IPS-15b (cell line): Measurements from ENCODE around the gene ARF5.

Experiments
- H3K27me3 ChIP-seq: one replicate; pipeline ENCODE4 v1.6.1; 2013; ENCODE audit warnings: low read length; ENCODE audit not compliant: control insufficient read depth, insufficient read depth
- H3K36me3 ChIP-seq: one replicate; pipeline ENCODE4 v1.6.1; 2013; ENCODE audit warnings: low read length; ENCODE audit not compliant: control insufficient read depth, insufficient read depth
- H3K4me1 ChIP-seq: one replicate; pipeline ENCODE4 v1.6.1; 2013; ENCODE audit warnings: mild to moderate bottlenecking, low read length; ENCODE audit not compliant: control insufficient read depth, insufficient read depth
- H3K4me3 ChIP-seq: one replicate; pipeline ENCODE4 v1.5.1; 2013; ENCODE audit warnings: low read depth, low read length
- H3K9ac ChIP-seq: one replicate; pipeline ENCODE4 v1.6.1; 2013; ENCODE audit warnings: low read depth, mild to moderate bottlenecking, low read length
- H3K9me3 ChIP-seq: one replicate; pipeline ENCODE4 v1.6.1; 2013; ENCODE audit warnings: mild to moderate bottlenecking, low read length; ENCODE audit not compliant: control insufficient read depth, insufficient read depth

ARF5 gene

GRCh38 chr7:127619681-127620405, 31.6 kb downstream of the ARF5 start:
- Histone ChIP-seq H3K9ac (peak overlapping the region; percentile 54), H3K4me3 (peak overlapping the region; percentile 79), H3K36me3 (no peaks in the 10 kb centered on the region), H3K27me3 (peaks cover 59% of the 10 kb centered on the region), H3K4me1 (peaks cover 4% of the 10 kb centered on the region), H3K9me3 (no peaks in the 10 kb centered on the region)

DNA sequence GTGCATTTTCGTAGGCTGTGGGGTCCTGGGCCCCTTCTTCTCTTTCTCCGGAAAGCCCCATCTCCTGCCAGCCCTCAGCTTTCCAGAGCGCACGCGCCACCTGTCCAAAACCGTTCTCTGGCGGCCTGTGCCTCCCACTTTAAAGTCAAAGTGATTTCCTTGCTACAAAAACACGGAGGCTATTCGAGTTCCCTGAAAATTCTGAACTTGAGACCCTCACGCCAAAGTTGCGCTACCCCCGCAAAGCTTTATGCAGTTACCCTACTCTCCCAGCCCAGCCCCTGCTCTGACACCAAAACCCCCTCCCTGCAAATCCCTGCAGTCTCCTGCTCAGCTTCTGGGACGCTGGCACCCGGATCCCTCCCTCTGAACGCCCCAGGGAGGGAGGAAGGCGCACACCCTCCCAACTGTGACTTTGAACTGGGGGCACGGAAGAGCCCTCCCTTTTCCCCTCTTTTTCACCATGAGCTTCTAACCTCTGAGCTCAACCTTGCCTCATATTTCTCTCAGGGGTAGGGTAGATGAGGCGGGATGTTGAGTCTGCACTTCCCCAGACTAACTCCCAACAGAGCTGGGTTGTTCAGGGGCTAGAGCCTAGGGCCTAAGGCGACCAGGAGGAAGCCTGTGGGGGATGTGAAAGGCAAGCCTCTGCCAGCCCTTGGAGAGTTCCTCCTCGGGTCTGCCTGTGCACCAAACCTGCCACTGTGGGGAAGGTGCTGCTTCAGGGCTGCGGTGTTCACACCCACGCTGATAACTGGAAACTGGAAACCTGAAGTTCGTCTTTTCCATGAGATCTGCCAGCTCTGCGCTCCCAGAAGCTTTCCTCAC, 32.4 kb downstream of the ARF5 start:
- H3K36me3 ChIP-seq: no peaks in the 10 kb centered on the region
- peak overlapping the region; percentile 79 for H3K4me3 ChIP-seq
- peak overlapping the region; percentile 42 for H3K9ac ChIP-seq
- peaks cover 57% of the 10 kb centered on the region for H3K27me3 ChIP-seq
- H3K4me1 ChIP-seq: peaks cover 4% of the 10 kb centered on the region
- no peaks in the 10 kb centered on the region for H3K9me3 ChIP-seq

GRCh38 chr7:127625331-127625730, 37.1 kb downstream of the ARF5 start:
- Histone ChIP-seq H3K4me3 (no peak overlapping the region), H3K9ac (no peak overlapping the region), H3K36me3 (no peaks in the 10 kb centered on the region), H3K9me3 (no peaks in the 10 kb centered on the region), H3K27me3 (peaks cover 10% of the 10 kb centered on the region), H3K4me1 (peaks cover 4% of the 10 kb centered on the region)

DNA sequence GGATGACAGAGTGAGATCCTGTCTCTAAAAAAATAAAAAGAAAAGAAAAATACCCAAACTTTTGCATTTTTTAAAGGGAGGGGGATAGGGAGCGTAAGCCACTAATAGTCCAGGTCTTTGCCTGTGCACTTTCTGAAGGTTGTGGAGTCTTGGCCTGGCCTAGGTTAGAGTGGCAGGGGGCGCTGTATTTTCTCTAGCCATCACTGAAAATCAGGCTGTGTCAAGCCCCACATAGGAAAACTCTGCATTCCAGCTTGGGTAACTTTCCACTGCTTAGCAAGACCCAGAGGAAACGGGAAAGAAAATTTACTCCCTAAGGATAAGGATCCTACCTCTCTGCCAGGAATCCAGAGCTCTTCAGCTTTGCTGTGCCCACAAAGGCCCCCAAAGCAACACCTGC, 40.2 kb downstream of the ARF5 start:
- H3K36me3 ChIP-seq: no peaks in the 10 kb centered on the region
- H3K4me1 ChIP-seq: peaks cover 2% of the 10 kb centered on the region
- no peak overlapping the region for H3K4me3 ChIP-seq
- no peak overlapping the region for H3K9ac ChIP-seq
- H3K9me3 ChIP-seq: no peaks in the 10 kb centered on the region
- no peaks in the 10 kb centered on the region for H3K27me3 ChIP-seq

DNA sequence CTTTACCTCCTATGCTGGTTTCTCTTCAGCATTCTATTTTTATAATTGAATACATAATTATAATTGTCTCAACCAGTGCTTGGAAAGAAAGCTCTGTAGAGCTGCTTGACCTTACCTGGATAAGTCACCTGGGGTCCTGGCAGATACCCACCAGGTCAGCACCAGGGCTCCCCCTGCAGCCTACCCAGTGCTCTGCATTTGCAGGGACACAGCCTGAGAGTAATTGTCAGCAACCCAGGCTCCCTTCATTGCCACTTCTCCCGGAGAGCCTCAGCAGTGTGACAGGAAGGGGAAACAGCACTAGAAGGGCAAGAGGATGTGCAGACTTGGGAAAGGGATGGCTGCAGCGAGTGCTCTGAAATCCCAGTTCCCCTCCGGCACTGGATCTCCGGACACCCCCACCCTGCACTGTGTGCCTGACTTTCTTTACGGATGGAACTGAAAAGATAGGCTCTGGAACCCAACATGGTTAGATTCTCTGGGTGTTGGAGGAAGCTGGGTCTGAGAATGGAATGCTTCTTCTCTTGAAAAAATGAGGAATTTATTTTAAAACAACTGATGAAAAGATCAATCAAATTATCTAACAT, 41.1 kb downstream of the ARF5 start:
- Histone ChIP-seq H3K9ac (no peak overlapping the region), H3K9me3 (no peaks in the 10 kb centered on the region), H3K4me3 (peak overlapping the region; percentile 30), H3K27me3 (peaks cover 2% of the 10 kb centered on the region), H3K36me3 (no peaks in the 10 kb centered on the region), H3K4me1 (peaks cover 2% of the 10 kb centered on the region)

- H3K27me3 ChIP-seq: peaks cover 4% of the 10 kb centered on the region
- peaks cover 2% of the 10 kb centered on the region for H3K4me1 ChIP-seq
- H3K36me3 ChIP-seq: no peaks in the 10 kb centered on the region
- no peak overlapping the region for H3K9ac ChIP-seq
- H3K4me3 ChIP-seq: no peak overlapping the region
- no peaks in the 10 kb centered on the region for H3K9me3 ChIP-seq
These were observed 44.2 kb downstream of the ARF5 start for GRCh38 chr7:127632276-127632910.

GRCh38 chr7:127635659-127636285, 47.6 kb downstream of the ARF5 start:
- Histone ChIP-seq H3K27me3 (peaks cover 4% of the 10 kb centered on the region), H3K9me3 (no peaks in the 10 kb centered on the region), H3K36me3 (no peaks in the 10 kb centered on the region), H3K9ac (no peak overlapping the region), H3K4me3 (no peak overlapping the region), H3K4me1 (no peaks in the 10 kb centered on the region)

DNA sequence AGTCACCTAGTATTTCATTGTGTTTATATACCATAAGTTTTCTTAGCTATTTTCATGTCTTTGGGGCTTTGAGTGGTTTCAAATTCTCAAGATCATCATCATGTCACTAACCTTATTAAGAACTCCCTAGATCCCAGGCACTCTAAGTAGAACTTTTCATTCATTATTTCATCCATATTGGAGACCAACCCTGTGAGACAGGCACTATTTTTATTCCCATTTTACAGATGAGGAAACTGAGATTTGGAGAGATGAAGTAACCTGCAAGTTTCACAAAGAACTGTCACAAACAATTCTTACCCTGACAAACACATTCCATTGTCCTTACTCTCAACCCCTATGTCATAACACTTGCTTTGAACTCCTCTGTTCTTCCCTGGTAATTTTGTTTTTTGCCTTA, 50.0 kb downstream of the ARF5 start:
- no peaks in the 10 kb centered on the region for H3K9me3 ChIP-seq
- no peak overlapping the region for H3K4me3 ChIP-seq
- H3K9ac ChIP-seq: no peak overlapping the region
- H3K4me1 ChIP-seq: no peaks in the 10 kb centered on the region
- H3K27me3 ChIP-seq: peaks cover 4% of the 10 kb centered on the region
- no peaks in the 10 kb centered on the region for H3K36me3 ChIP-seq
